ENCODE measurements around the gene SLC35G6.
"Not testable (repeated sequence)": the region's sequence is repeated elsewhere in the genome, so short reads cannot be mapped to it uniquely, and the experiment has no call there.

The SLC35G6 gene

GRCh38 chr17:7460850-7461660 is 20.2 kb upstream of the SLC35G6 start:
- no peak for DNase-seq

- no peak for DNase-seq
Measured at GRCh38 chr17:7462474-7463371, 18.5 kb upstream of the SLC35G6 start.

- DNase-seq: no peak
Measured at GRCh38 chr17:7463372-7463846, 17.8 kb upstream of the SLC35G6 start.

GRCh38 chr17:7464081-7464480 is 17.2 kb upstream of the SLC35G6 start:
- no peak for DNase-seq

GRCh38 chr17:7465597-7466275 is 15.5 kb upstream of the SLC35G6 start:
- no peak for DNase-seq

GRCh38 chr17:7466318-7466638 is 15.0 kb upstream of the SLC35G6 start:
- DNase-seq: no peak

- DNase-seq: no peak
Measured at GRCh38 chr17:7466639-7467341, 14.5 kb upstream of the SLC35G6 start.

- DNase-seq: no peak
Measured at GRCh38 chr17:7467498-7467897, 13.7 kb upstream of the SLC35G6 start.

- no peak for DNase-seq
Measured at GRCh38 chr17:7468290-7468689, 13.0 kb upstream of the SLC35G6 start.

- DNase-seq: no peak
Measured at GRCh38 chr17:7468804-7469389, 12.3 kb upstream of the SLC35G6 start.

GRCh38 chr17:7469843-7470242 is 11.4 kb upstream of the SLC35G6 start:
- DNase-seq: not testable (repeated sequence)

GRCh38 chr17:7470457-7470973 is 10.7 kb upstream of the SLC35G6 start:
- not testable (repeated sequence) for DNase-seq

- DNase-seq: no peak
Measured at GRCh38 chr17:7471729-7472128, 9.5 kb upstream of the SLC35G6 start.

GRCh38 chr17:7474767-7475166 is 6.5 kb upstream of the SLC35G6 start:
- not testable (repeated sequence) for DNase-seq

GRCh38 chr17:7475764-7476422 is 5.4 kb upstream of the SLC35G6 start:
- no peak for DNase-seq

- no peak for DNase-seq
Measured at GRCh38 chr17:7476494-7476893, 4.8 kb upstream of the SLC35G6 start.

GRCh38 chr17:7476951-7477350 is 4.3 kb upstream of the SLC35G6 start:
- no peak for DNase-seq

GRCh38 chr17:7477392-7478275 is 3.6 kb upstream of the SLC35G6 start:
- DNase-seq: peak; percentile 70

GRCh38 chr17:7478276-7479212 is 2.7 kb upstream of the SLC35G6 start:
- peak; percentile 68 for DNase-seq

All from left hindlimb (tissue), 1 donor.